GM18498 (cell line): Measurements from ENCODE around the gene MS4A3.
"Not testable (repeated sequence)": the region's sequence is repeated elsewhere in the genome, so short reads cannot be mapped to it uniquely, and the experiment has no call there.

ENCODE experiments used
- ATAC-seq: cut with Tn5 transposase; IDR thresholded peaks from one replicate; pipeline ENCODE4 v1.9.1; 2021; ENCODE audit warnings: mild to moderate bottlenecking, moderate library complexity; ENCODE audit not compliant: unreplicated experiment

MS4A3 gene

GRCh38 chr11:60056349-60056969 lies at the start of gene MS4A3:
Gene MS4A3, plus strand, starts transcription at chr11:60056665. Its CDS starts 4,496 bp downstream, at chr11:60061161.
- ATAC-seq = no peak

GRCh38 chr11:60016881-60017280 lies 39.6 kb upstream of the MS4A3 start, which contains the start of gene OOSP4B:
Gene OOSP4B, plus strand, starts transcription at chr11:60017181.
- ATAC-seq = no peak

DNA sequence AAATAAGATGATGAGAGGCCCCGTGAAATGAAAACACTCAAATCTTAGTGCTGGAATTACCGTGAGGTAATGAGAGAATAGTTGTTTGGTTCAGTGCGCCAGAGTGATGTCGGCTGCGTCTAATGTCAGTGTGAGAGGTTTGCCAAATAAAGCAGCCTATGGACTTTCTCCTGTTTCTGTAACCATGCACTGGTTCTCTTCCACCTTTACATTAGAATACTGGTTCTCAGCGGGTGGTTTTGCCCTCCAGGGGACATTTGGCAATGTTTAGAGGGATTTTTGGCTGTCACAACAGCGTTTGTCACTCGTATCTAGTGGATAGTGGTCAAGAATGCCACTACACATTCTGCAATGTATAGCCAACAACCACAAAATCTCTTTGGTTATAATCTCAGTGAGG lies 38.4 kb upstream of the MS4A3 start:
- no peak for ATAC-seq

DNA sequence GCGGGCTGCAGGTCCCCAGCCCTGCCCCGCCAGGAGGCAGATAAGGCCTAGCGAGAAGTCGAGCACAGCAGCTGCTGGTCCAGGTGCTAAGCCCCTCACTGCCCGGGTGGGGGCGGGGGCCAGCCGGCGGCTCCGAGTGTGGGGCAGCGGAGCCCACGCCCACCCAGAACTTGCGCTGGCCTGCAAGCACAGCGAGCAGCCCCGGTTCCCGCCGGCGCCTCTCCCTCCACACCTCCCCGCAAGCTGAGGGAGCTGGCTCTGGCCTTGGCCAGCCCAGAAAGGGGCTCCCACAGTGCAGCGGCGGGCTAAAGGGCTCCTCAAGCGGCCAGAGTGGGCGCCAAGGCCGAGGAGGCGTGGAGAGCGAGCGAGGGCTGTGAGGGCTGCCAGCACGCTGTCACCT lies 36.1 kb upstream of the MS4A3 start:
- not testable (repeated sequence) for ATAC-seq

- no peak for ATAC-seq
These were observed 27.3 kb upstream of the MS4A3 start for GRCh38 chr11:60029015-60029632.

- ATAC-seq = no peak
These were observed 16.4 kb upstream of the MS4A3 start, which contains the start of gene OOSP2 for GRCh38 chr11:60040109-60040508. Gene OOSP2, plus strand, starts transcription at chr11:60040409. Its CDS starts 51 bp downstream, at chr11:60040460.

DNA sequence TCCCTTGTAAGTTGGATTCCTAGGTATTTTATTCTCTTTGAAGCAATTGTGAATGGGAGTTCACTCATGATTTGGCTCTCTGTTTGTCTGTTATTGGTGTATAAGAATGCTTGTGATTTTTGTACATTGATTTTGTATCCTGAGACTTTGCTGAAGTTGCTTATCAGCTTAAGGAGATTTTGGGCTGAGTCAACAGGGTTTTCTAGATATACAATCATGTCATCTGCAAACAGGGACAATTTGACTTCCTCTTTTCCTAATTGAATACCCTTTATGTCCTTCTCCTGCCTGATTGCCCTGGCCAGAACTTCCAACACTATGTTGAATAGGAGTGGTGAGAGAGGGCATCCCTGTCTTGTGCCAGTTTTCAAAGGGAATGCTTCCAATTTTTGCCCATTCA lies 6.0 kb upstream of the MS4A3 start:
- ATAC-seq = not testable (repeated sequence)

DNA sequence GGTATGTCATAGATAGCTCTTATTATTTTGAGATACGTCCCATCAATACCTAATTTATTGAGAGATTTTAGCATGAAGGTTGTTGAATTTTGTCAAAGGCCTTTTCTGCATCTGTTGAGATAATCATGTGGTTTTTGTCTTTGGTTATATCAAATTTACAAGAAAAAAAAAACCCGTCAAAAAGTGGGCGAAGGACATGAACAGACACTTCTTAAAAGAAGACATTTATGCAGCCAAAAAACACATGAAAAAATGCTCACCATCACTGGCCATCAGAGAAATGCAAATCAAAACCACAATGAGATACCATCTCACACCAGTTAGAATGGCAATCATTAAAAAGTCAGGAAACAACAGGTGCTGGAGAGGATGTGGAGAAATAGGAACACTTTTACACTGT lies 5.6 kb upstream of the MS4A3 start:
- not testable (repeated sequence) for ATAC-seq

GRCh38 chr11:60059052-60059451 lies 2.6 kb downstream of the MS4A3 start:
- no peak for ATAC-seq

DNA sequence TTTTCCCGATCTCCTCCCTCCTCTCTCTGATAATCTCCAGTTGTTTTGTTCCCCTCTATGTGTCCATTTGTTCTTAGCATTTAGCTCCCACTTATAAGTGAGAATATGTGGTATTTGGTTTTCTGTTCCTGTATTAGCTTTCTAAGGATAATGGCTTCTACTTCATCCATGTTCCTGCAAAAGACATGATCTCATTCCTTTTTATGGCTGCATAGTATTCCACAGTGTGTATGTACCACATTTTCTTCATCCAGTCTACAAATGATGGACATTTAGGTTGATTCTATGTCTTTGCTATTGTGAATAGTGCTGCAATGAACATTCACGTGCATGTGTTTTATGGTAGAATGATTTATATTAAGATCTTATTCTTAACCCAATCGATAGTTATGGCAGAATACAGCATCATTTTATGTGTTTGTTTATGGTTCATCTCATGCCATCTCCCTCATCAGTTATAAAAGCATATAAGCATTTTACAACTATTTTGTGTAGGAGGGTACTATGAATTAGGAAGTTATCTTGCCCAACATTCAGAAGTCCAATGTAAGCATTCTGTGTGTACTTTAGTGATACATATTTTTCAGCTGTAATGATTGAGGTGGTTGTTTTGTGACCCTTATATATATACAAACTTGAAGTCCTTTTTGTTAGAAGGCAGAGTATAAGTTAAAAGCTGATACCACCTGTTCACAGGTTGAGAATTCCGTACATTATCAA lies 3.2 kb downstream of the MS4A3 start:
- no peak for ATAC-seq

GRCh38 chr11:60064111-60064510 lies 7.6 kb downstream of the MS4A3 start:
- ATAC-seq = no peak

GRCh38 chr11:60065801-60066200 lies 9.3 kb downstream of the MS4A3 start:
- ATAC-seq = no peak

DNA sequence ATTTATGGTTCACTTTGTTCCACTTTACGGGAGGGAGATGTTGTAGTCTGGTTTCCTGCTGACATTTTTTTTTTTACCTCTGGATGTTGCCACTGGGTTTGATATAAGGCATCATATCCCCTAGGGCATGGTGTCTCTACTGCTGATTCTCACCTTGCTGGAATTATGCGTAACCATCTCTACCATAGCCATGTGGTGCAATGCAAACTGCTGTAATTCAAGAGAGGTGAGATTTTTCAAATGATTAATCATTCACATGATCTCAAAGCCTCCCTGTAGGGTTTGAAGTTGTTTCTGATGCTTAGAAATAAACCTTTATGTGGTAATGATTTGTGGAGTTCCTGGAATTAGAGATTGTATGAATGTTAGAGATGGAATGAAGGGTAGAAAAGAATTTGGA lies 13.0 kb downstream of the MS4A3 start:
- ATAC-seq = no peak

GRCh38 chr11:60071644-60072043 lies 15.2 kb downstream of the MS4A3 start:
- ATAC-seq = not testable (repeated sequence)

- no peak for ATAC-seq
These were observed 20.9 kb downstream of the MS4A3 start for GRCh38 chr11:60077216-60077817.

DNA sequence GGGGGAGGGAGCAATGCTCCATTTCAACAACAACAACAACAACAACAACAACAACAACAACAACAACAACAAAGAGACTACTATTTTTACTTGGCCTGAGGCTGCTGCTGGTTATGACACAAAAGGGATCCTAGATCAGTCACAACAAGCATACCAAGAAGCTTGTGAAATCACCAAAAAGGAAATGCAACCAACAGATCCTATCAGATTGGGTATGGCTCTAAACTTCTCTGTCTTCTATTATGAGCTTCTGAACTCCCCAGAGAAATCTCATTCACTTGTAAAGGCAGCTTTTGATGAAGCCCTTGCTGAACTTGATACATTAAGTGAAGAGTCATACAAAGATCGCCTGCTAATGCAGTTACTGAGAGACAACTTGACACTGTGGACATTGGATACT lies 21.5 kb downstream of the MS4A3 start:
- ATAC-seq = no peak

GRCh38 chr11:60078745-60079144 lies 22.3 kb downstream of the MS4A3 start:
- ATAC-seq = no peak

GRCh38 chr11:60080535-60080934 lies 24.1 kb downstream of the MS4A3 start:
- ATAC-seq = no peak

- no peak for ATAC-seq
These were observed 28.3 kb downstream of the MS4A3 start for GRCh38 chr11:60084631-60085273.

DNA sequence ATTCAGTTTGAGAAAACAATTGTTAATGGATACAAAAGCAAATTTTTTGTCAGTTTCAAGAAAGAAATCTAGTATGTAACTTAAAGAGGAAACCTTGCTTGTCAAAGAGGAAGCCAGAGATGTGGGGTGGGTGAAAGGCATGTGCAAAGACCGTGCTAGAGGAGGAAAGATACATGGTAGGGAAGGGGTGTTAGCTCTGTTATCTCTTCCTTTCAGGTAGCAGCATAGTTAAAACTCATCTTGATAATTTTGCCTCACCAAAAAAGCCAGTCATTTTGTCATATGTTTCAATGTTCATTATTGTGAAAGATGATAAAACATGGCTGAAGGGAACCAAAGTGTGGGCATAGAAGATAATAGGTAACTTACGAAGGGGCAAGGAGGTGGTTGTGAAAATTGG lies 29.4 kb downstream of the MS4A3 start:
- no peak for ATAC-seq

DNA sequence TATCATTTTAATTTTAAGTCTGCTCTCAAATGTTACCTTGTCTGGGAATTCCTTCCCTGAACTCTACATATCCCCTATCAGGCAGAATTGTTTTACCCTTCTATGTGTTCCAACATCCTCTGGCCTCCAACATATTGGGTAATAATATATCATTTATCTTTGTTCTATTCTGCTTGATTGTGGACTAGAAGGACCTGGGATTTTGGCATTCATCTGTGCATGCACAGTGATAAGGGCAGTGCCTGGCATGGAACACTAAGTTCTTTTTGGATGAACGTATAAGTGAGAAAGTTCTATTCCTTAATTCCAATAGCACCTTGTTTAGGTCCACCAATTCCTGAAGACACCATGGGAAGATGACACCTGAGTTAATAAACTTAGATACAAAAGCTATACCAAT lies 30.8 kb downstream of the MS4A3 start:
- no peak for ATAC-seq
